ENCODE data around the gene DNAH5. TPM values are rescaled to one million over a fixed set of nuclear protein-coding genes. Genes with fewer than 3 reads are reported as not detected.

The DNAH5 gene
- total RNA-seq, 1 donor from 2014 or later = 2.7 TPM

GRCh38 chr5:13860146-13860545 lies 84.3 kb downstream of the DNAH5 start:
- no peaks in the 10 kb centered on the region for H3K27me3 ChIP-seq (ENCODE audit: control insufficient read depth, insufficient read depth, low read length)
- H3K36me3 ChIP-seq (ENCODE audit: control insufficient read depth, insufficient read depth, low read length) = no peaks in the 10 kb centered on the region
- peak overlapping the region; percentile 20 for H3K4me3 ChIP-seq (ENCODE audit: low read depth, low read length)
- no peak for TF ChIP-seq CTCF (IDR thresholded peaks at IDR 0.05; ENCODE audit: insufficient read depth, low read length, poor library complexity, severe bottlenecking)
- peak; percentile 60 for DNase-seq (ENCODE audit: low read depth)

- Histone ChIP-seq H3K36me3 (ENCODE audit: control insufficient read depth, insufficient read depth, low read length) (no peaks in the 10 kb centered on the region), H3K4me3 (ENCODE audit: low read depth, low read length) (no peak overlapping the region), H3K27me3 (ENCODE audit: control insufficient read depth, insufficient read depth, low read length) (no peaks in the 10 kb centered on the region)
- no peak for DNase-seq (ENCODE audit: low read depth)
- TF ChIP-seq CTCF (IDR thresholded peaks at IDR 0.05; ENCODE audit: insufficient read depth, low read length, poor library complexity, severe bottlenecking) = no peak
These were observed 85.0 kb downstream of the DNAH5 start for GRCh38 chr5:13859270-13860065.

- H3K27me3 ChIP-seq (ENCODE audit: control insufficient read depth, insufficient read depth, low read length) = no peaks in the 10 kb centered on the region
- no peak for DNase-seq (ENCODE audit: low read depth)
- no peak overlapping the region for H3K4me3 ChIP-seq (ENCODE audit: low read depth, low read length)
- TF ChIP-seq CTCF (IDR thresholded peaks at IDR 0.05; ENCODE audit: insufficient read depth, low read length, poor library complexity, severe bottlenecking) = no peak
- H3K36me3 ChIP-seq (ENCODE audit: control insufficient read depth, insufficient read depth, low read length) = no peaks in the 10 kb centered on the region
These were observed 101.2 kb downstream of the DNAH5 start for GRCh38 chr5:13843175-13843846.

- H3K36me3 ChIP-seq (ENCODE audit: control insufficient read depth, insufficient read depth, low read length) = no peaks in the 10 kb centered on the region
- no peaks in the 10 kb centered on the region for H3K27me3 ChIP-seq (ENCODE audit: control insufficient read depth, insufficient read depth, low read length)
- DNase-seq (ENCODE audit: low read depth) = no peak
- TF ChIP-seq CTCF (IDR thresholded peaks at IDR 0.05; ENCODE audit: insufficient read depth, low read length, poor library complexity, severe bottlenecking) = no peak
- no peak overlapping the region for H3K4me3 ChIP-seq (ENCODE audit: low read depth, low read length)
These were observed 111.0 kb downstream of the DNAH5 start for GRCh38 chr5:13833440-13833839.

GRCh38 chr5:13831351-13831750 lies 113.1 kb downstream of the DNAH5 start:
- Histone ChIP-seq H3K36me3 (ENCODE audit: control insufficient read depth, insufficient read depth, low read length) (no peaks in the 10 kb centered on the region), H3K4me3 (ENCODE audit: low read depth, low read length) (no peak overlapping the region), H3K27me3 (ENCODE audit: control insufficient read depth, insufficient read depth, low read length) (no peaks in the 10 kb centered on the region)
- peak; percentile 9 for DNase-seq (ENCODE audit: low read depth)
- peak; percentile 13 for TF ChIP-seq CTCF (IDR thresholded peaks at IDR 0.05; ENCODE audit: insufficient read depth, low read length, poor library complexity, severe bottlenecking)
